ENCODE measurements around the gene MEI4. TPM values are rescaled to one million over a fixed set of nuclear protein-coding genes. Genes with fewer than 3 reads are reported as not detected.
"Not testable (repeated sequence)": the region's sequence is repeated elsewhere in the genome, so short reads cannot be mapped to it uniquely, and the experiment has no call there.

The MEI4 gene
- total RNA-seq, 4 donors from 2014 or later: 0.41 TPM; not detected in 3

- DNase-seq: no peak
- Histone ChIP-seq H3K4me3 (no peak overlapping the region), H3K27ac (no peak overlapping the region), H3K4me1 (no peaks in the 10 kb centered on the region), H3K36me3 (no peaks in the 10 kb centered on the region), H3K27me3 (no peaks in the 10 kb centered on the region), H3K9me3 (no peaks in the 10 kb centered on the region)
- intact Hi-C loops (cut with DNase I; ENCODE audit: low total_unique reads): no loop called here
- TF ChIP-seq, protein P1, sequence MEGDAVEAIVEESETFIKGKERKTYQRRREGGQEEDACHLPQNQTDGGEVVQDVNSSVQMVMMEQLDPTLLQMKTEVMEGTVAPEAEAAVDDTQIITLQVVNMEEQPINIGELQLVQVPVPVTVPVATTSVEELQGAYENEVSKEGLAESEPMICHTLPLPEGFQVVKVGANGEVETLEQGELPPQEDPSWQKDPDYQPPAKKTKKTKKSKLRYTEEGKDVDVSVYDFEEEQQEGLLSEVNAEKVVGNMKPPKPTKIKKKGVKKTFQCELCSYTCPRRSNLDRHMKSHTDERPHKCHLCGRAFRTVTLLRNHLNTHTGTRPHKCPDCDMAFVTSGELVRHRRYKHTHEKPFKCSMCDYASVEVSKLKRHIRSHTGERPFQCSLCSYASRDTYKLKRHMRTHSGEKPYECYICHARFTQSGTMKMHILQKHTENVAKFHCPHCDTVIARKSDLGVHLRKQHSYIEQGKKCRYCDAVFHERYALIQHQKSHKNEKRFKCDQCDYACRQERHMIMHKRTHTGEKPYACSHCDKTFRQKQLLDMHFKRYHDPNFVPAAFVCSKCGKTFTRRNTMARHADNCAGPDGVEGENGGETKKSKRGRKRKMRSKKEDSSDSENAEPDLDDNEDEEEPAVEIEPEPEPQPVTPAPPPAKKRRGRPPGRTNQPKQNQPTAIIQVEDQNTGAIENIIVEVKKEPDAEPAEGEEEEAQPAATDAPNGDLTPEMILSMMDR (IDR thresholded peaks at IDR 0.05): no peak
- no peak for TF ChIP-seq POLR2A (IDR thresholded peaks at IDR 0.05)
Measured at GRCh38 chr6:77707603-77708002, 54.8 kb downstream of the MEI4 start.

- Histone ChIP-seq H3K4me1 (no peaks in the 10 kb centered on the region), H3K27me3 (no peaks in the 10 kb centered on the region), H3K4me3 (no peak overlapping the region), H3K9me3 (no peaks in the 10 kb centered on the region), H3K36me3 (no peaks in the 10 kb centered on the region), H3K27ac (no peak overlapping the region)
- DNase-seq: no peak
- TF ChIP-seq POLR2A (IDR thresholded peaks at IDR 0.05): no peak
- TF ChIP-seq, protein P1 (IDR thresholded peaks at IDR 0.05): no peak
- intact Hi-C loops (cut with DNase I; ENCODE audit: low total_unique reads): no loop called here
Measured at GRCh38 chr6:77715588-77715987, 62.7 kb downstream of the MEI4 start.

GRCh38 chr6:77716311-77716710 is 63.5 kb downstream of the MEI4 start:
- no peaks in the 10 kb centered on the region for H3K9me3 ChIP-seq
- no peaks in the 10 kb centered on the region for H3K27me3 ChIP-seq
- H3K4me3 ChIP-seq: no peak overlapping the region
- intact Hi-C loops (cut with DNase I; ENCODE audit: low total_unique reads): no loop called here
- H3K27ac ChIP-seq: no peak overlapping the region
- no peak for DNase-seq
- no peaks in the 10 kb centered on the region for H3K36me3 ChIP-seq
- no peaks in the 10 kb centered on the region for H3K4me1 ChIP-seq
- TF ChIP-seq, protein P1 (IDR thresholded peaks at IDR 0.05): no peak

DNA sequence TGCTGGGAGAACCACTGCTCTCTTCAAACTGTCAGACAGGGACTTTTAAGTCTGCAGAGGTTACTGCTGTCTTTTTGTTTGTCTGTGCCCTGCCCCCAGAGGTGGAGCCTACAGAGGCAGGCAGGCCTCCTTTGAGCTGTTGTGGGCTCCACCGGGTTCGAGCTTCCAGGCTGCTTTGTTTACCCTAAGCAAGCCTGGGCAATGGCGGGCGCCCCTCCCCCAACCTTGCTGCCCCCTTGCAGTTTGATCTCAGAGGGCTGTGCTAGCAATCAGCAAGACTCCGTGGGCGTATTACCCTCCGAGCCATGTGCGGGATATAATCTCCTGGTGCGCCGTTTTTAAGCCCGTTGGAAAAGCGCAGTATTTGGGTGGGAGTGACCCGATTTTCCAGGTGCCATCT is 83.2 kb downstream of the MEI4 start:
- H3K27ac ChIP-seq; H3K36me3 ChIP-seq; H3K4me3 ChIP-seq; DNase-seq; H3K9me3 ChIP-seq; H3K4me1 ChIP-seq; intact Hi-C loops (cut with DNase I; ENCODE audit: low total_unique reads); H3K27me3 ChIP-seq: not testable (repeated sequence)

DNA sequence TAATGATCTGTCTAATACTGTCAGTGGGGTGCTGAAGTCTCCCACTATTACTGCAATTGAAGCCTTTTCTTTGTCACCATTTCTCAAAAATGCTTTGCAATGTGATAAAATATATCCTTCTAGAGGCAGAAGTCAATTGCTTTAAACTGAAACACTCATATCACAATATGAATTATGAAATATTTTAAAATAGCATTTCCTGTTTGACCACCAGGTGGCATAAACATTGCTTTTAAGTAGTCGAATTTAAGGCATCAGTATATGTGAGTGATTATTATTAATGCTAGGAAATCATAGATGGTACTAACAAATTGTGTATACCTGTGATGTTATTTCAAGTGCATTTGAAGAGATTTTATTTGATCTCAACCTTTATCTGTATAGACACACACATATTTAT is 87.5 kb downstream of the MEI4 start:
- Histone ChIP-seq H3K27me3 (no peaks in the 10 kb centered on the region), H3K36me3 (no peaks in the 10 kb centered on the region), H3K4me3 (no peak overlapping the region), H3K4me1 (no peaks in the 10 kb centered on the region), H3K27ac (no peak overlapping the region), H3K9me3 (no peaks in the 10 kb centered on the region)
- DNase-seq: no peak
- no peak for TF ChIP-seq POLR2A (IDR thresholded peaks at IDR 0.05)
- TF ChIP-seq, protein P1 (IDR thresholded peaks at IDR 0.05): no peak
- intact Hi-C loops (cut with DNase I; ENCODE audit: low total_unique reads): no loop called here

DNA sequence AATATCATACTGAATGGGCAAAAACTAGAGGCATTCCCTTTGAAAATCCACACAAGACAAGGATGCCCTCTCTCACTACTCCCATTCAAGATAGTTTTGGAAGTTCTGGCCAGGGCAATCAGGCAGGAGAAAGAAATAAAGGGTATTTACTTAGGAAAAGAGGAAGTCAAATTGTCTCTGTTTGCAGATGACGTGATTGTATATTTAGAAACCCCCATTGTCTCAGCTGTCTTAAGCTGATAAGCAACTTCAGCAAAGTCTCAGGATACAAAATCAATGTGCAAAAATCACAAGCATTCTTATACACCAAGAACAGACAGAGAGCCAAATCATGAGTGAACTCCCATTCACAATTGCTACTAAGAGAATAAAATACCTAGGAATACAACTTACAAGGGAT is 99.3 kb downstream of the MEI4 start:
- H3K36me3 ChIP-seq; DNase-seq; H3K4me1 ChIP-seq; H3K4me3 ChIP-seq; intact Hi-C loops (cut with DNase I; ENCODE audit: low total_unique reads); H3K27ac ChIP-seq; H3K27me3 ChIP-seq; H3K9me3 ChIP-seq: not testable (repeated sequence)
